Smooth muscle cell of bladder (primary cell): ENCODE measurements around the gene CNOT8. TPM values are rescaled to one million over a fixed set of nuclear protein-coding genes. Genes with fewer than 3 reads are reported as not detected.

ENCODE experiments used
- total RNA-seq: library from RNA; depleted of rRNA; stranded (reverse); fragments of >200 nt; gene quantifications from 2 replicates; pipeline ENCODE4 v1.2.3, GENCODE V29; 2014

CNOT8 gene
- 48.5 and 58.3 TPM in 2 replicates for total RNA-seq

GRCh38 chr5:154858297-154858971, at the start of gene CNOT8:
Gene CNOT8, plus strand, starts transcription at chr5:154858627. Its CDS starts 4,652 bp downstream, at chr5:154863279.

GRCh38 chr5:154850255-154851062, 8.0 kb upstream of the CNOT8 start, which contains the start of gene FAXDC2:
Gene FAXDC2, minus strand, starts transcription at chr5:154850603. Its CDS starts 12,425 bp downstream, at chr5:154838178.

Other genes starting within 250 kb of the CNOT8 start
- gene LARP1, start 103.2 kb upstream of the CNOT8 start, total RNA-seq, result 24.6 and 36.1 TPM in 2 replicates
- 5.1 and 6.0 TPM in 2 replicates for gene FAXDC2, start 8.0 kb upstream of the CNOT8 start, total RNA-seq
- 9.7 and 12.3 TPM in 2 replicates for gene GEMIN5, start 79.6 kb downstream of the CNOT8 start, total RNA-seq
- 23.3 and 32.4 TPM in 2 replicates for gene MRPL22, start 82.4 kb downstream of the CNOT8 start, total RNA-seq
- gene KIF4B, start 155.1 kb downstream of the CNOT8 start, total RNA-seq, result under 0.01 TPM in 1 of 2 replicates, not detected in the other